ENCODE data around the gene AHCYL2. TPM values are rescaled to one million over a fixed set of nuclear protein-coding genes. Genes with fewer than 3 reads are reported as not detected.

AHCYL2 gene
- total and polyA plus RNA-seq, 5 donors from 2014 or later = 6.2 to 18.5 (median 8.3) TPM

DNA sequence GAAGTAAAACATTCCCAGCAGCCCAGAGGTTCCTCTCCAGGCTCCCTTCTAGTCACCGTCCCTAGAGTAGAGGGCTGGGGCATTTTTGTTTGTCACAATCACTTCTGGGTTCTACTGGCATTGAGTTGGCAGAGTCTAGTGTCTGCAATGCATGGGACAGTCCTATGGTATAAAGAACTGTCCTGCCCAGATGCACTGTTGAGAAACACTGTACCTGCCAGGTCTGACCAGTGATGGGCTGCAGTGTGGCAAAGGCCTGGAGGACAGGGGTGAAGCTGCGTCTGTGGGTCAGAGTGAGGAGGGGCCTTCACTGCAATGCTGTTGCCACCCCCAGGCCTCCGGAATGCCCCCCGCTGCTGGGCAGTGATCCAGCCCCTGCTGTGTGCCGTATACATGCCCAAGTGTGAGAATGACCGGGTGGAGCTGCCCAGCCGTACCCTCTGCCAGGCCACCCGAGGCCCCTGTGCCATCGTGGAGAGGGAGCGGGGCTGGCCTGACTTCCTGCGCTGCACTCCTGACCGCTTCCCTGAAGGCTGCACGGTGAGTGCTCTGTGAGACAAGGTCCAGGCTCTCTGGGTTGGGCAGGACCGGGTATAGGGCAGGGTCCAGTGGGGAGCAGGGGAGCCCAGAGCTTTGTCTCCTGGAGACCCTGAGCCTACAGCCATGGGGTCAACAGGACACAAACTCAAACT is 21.6 kb upstream of the AHCYL2 start:
- H3K27ac ChIP-seq (ENCODE audit: insufficient read depth, low read length, poor library complexity, severe bottlenecking) = no peak overlapping the region
- H3K9me3 Mint-ChIP-seq = no peaks in the 10 kb centered on the region
- no peaks in the 10 kb centered on the region for H3K4me1 ChIP-seq (ENCODE audit: control insufficient read depth, insufficient read depth, low read length, poor library complexity, severe bottlenecking)
- ATAC-seq (ENCODE audit: low read depth in 2 of 2) (no peak), DNase-seq (no peak)
- no peaks in the 10 kb centered on the region for H3K9me3 ChIP-seq (ENCODE audit: control insufficient read depth in 2 of 2, low read length in 2 of 2)
- H3K4me3 Mint-ChIP-seq = no peak overlapping the region
- no peaks in the 10 kb centered on the region for H3K36me3 ChIP-seq (ENCODE audit: control insufficient read depth, insufficient read depth, low read length)
- peaks cover 19% of the 10 kb centered on the region for H3K27me3 Mint-ChIP-seq
- no peak overlapping the region for H3K4me3 ChIP-seq (ENCODE audit: low read depth, low read length)
- no peaks in the 10 kb centered on the region for H3K4me1 Mint-ChIP-seq
- no peaks in the 10 kb centered on the region for H3K36me3 Mint-ChIP-seq
- no peak overlapping the region for H3K27ac Mint-ChIP-seq
- peaks cover 2% of the 10 kb centered on the region for H3K27me3 ChIP-seq (ENCODE audit: control insufficient read depth, insufficient read depth, low read length)

DNA sequence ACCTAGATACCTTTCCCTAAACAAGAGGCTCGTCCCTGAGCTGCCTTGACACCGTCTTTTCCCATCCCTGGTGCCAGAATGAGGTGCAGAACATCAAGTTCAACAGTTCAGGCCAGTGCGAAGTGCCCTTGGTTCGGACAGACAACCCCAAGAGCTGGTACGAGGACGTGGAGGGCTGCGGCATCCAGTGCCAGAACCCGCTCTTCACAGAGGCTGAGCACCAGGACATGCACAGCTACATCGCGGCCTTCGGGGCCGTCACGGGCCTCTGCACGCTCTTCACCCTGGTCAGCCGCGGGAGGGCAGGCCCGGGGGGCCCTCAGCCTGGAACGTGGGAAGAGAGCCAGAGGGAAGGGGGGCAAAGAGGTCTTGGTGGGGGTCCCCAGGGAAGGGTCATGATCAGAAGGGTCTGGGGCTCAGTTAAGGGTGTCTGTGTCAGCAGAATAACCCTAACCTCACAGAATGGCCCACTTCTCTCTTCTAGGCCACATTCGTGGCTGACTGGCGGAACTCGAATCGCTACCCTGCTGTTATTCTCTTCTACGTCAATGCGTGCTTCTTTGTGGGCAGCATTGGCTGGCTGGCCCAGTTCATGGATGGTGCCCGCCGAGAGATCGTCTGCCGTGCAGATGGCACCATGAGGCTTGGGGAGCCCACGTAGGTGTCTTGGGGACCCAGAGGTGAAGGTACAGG is 19.6 kb upstream of the AHCYL2 start:
- H3K27ac Mint-ChIP-seq = no peak overlapping the region
- no peaks in the 10 kb centered on the region for H3K36me3 Mint-ChIP-seq
- ATAC-seq (ENCODE audit: low read depth in 2 of 2) (no peak), DNase-seq (no peak)
- H3K4me3 Mint-ChIP-seq = no peak overlapping the region
- no peak overlapping the region for H3K27ac ChIP-seq (ENCODE audit: insufficient read depth, low read length, poor library complexity, severe bottlenecking)
- no peaks in the 10 kb centered on the region for H3K36me3 ChIP-seq (ENCODE audit: control insufficient read depth, insufficient read depth, low read length)
- H3K9me3 Mint-ChIP-seq = no peaks in the 10 kb centered on the region
- no peaks in the 10 kb centered on the region for H3K4me1 ChIP-seq (ENCODE audit: control insufficient read depth, insufficient read depth, low read length, poor library complexity, severe bottlenecking)
- peaks cover 21% of the 10 kb centered on the region for H3K27me3 Mint-ChIP-seq
- no peaks in the 10 kb centered on the region for H3K27me3 ChIP-seq (ENCODE audit: control insufficient read depth, insufficient read depth, low read length)
- H3K9me3 ChIP-seq (ENCODE audit: control insufficient read depth in 2 of 2, low read length in 2 of 2) = no peaks in the 10 kb centered on the region
- H3K4me3 ChIP-seq (ENCODE audit: low read depth, low read length) = no peak overlapping the region
- no peaks in the 10 kb centered on the region for H3K4me1 Mint-ChIP-seq

DNA sequence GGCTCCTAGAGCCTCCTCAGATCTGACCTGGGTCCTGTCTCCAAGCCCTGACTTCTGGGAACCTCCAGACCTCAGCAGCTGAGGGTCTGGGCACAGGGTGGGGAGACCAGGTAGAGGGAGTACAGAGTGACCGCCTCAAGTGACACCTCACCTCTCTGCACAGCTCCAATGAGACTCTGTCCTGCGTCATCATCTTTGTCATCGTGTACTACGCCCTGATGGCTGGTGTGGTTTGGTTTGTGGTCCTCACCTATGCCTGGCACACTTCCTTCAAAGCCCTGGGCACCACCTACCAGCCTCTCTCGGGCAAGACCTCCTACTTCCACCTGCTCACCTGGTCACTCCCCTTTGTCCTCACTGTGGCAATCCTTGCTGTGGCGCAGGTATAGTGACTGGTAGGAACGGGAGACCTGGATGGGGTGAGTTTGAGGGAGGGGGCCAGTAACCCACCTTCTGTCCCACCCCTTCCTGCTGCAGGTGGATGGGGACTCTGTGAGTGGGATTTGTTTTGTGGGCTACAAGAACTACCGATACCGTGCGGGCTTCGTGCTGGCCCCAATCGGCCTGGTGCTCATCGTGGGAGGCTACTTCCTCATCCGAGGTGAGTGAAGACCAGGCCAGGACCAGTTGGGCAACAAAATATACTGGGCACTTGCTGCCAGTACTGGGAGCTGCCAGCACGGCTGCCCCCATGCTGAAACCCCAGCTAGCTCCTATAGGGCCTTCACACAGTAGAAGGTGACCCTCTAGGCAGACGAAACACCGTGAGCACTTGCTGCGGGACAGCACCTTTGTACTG is 18.6 kb upstream of the AHCYL2 start:
- Mint-ChIP-seq H3K27me3 (peaks cover 24% of the 10 kb centered on the region), H3K27ac (no peak overlapping the region), H3K36me3 (no peaks in the 10 kb centered on the region), H3K4me3 (no peak overlapping the region), H3K9me3 (no peaks in the 10 kb centered on the region), H3K4me1 (no peaks in the 10 kb centered on the region)
- H3K4me1 ChIP-seq (ENCODE audit: control insufficient read depth, insufficient read depth, low read length, poor library complexity, severe bottlenecking) = no peaks in the 10 kb centered on the region
- no peak overlapping the region for H3K27ac ChIP-seq (ENCODE audit: insufficient read depth, low read length, poor library complexity, severe bottlenecking)
- no peaks in the 10 kb centered on the region for H3K27me3 ChIP-seq (ENCODE audit: control insufficient read depth, insufficient read depth, low read length)
- DNase-seq = no peak
- no peak for ATAC-seq (ENCODE audit: low read depth in 2 of 2)
- H3K9me3 ChIP-seq (ENCODE audit: control insufficient read depth in 2 of 2, low read length in 2 of 2) = no peaks in the 10 kb centered on the region
- no peaks in the 10 kb centered on the region for H3K36me3 ChIP-seq (ENCODE audit: control insufficient read depth, insufficient read depth, low read length)
- H3K4me3 ChIP-seq (ENCODE audit: low read depth, low read length) = no peak overlapping the region

DNA sequence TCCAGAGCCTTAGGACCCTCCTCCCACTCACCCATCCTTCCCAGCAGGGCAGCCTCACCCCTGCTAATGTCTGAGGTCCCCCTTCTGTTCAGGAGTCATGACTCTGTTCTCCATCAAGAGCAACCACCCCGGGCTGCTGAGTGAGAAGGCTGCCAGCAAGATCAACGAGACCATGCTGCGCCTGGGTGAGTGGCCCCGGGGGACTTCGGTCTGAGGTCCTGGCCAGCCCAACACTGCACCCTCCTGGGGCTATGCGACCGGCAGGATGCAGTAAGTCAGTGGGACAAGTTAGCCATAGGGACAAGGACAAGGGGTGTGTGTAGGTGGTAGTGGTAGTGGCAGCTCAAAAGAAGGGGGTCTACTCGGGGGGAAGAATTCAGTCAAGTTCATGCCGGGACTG is 16.2 kb upstream of the AHCYL2 start:
- Mint-ChIP-seq H3K36me3 (no peaks in the 10 kb centered on the region), H3K27me3 (peaks cover 16% of the 10 kb centered on the region), H3K4me1 (no peaks in the 10 kb centered on the region), H3K27ac (no peak overlapping the region), H3K4me3 (no peak overlapping the region), H3K9me3 (no peaks in the 10 kb centered on the region)
- Histone ChIP-seq H3K4me3 (ENCODE audit: low read depth, low read length) (no peak overlapping the region), H3K36me3 (ENCODE audit: control insufficient read depth, insufficient read depth, low read length) (no peaks in the 10 kb centered on the region), H3K9me3 (ENCODE audit: control insufficient read depth in 2 of 2, low read length in 2 of 2) (no peaks in the 10 kb centered on the region), H3K27ac (ENCODE audit: insufficient read depth, low read length, poor library complexity, severe bottlenecking) (no peak overlapping the region), H3K27me3 (ENCODE audit: control insufficient read depth, insufficient read depth, low read length) (no peaks in the 10 kb centered on the region), H3K4me1 (ENCODE audit: control insufficient read depth, insufficient read depth, low read length, poor library complexity, severe bottlenecking) (no peaks in the 10 kb centered on the region)
- DNase-seq = no peak
- no peak for ATAC-seq (ENCODE audit: low read depth in 2 of 2)

DNA sequence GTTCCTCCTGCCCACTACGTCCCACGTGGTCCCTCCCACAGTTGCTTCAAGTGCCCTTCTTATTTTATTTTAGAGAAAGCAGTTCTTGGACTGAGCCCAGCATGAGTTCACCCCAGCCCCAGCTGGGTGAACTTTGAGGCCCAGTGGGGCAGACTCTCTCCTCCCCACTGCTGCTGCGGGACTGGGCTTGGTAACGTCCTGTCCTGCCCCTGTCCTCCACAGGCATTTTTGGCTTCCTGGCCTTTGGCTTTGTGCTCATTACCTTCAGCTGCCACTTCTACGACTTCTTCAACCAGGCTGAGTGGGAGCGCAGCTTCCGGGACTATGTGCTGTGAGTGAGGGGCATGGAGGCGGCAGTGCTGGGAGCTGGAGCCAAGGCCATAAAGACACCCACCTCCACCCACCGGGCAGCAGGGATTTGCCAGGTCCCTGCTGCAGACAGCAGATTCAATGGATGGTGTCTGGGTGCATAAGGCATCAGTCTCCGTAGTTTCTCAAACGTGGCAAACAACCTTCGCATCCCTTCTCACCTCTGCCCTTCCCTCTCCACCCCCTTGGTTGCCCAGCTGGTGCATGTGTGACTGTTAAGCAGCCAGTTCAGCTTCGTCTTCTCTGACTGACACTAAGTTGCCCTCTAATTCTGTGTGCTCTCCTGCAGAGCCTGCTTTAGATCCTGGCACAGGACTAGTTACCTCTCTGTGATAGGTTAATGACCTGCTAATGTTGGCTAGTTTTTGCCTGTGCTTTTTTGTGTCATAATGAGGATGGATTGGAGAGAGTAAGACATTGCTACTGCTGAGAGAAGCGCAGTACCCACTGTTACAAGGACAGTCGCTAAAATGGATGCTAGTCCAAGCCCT is 15.5 kb upstream of the AHCYL2 start:
- ATAC-seq (ENCODE audit: low read depth in 2 of 2) = no peak

DNA sequence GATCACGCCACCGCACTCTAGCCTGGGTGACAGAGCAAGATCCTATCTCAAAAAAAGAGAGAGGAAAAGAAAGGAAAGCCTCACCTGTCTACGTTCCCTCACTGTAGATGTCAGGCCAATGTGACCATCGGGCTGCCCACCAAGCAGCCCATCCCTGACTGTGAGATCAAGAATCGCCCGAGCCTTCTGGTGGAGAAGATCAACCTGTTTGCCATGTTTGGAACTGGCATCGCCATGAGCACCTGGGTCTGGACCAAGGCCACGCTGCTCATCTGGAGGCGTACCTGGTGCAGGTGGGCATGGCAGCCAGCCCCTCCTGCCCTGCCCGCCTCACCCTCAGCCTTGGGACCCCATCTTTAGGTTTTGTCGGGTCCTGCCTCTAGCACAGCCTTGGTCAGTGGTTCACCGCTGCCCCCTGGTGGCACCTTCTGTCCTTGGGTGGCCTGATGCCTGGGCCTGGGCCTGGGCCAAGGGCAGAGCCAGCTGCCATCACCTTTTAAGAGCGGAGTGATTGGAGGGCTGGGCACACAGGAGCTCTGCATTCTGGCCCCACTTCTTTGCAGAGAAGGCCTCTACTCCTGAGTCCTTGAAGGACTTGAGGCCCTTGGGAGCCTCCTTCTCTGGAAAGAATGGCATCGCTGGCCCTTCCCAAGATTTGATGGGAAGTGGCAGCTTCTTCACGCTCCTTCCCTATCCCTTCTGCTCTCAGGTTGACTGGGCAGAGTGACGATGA is 14.4 kb upstream of the AHCYL2 start:
- no peaks in the 10 kb centered on the region for H3K4me1 Mint-ChIP-seq
- no peaks in the 10 kb centered on the region for H3K27me3 ChIP-seq (ENCODE audit: control insufficient read depth, insufficient read depth, low read length)
- DNase-seq (peak; percentile 16 to 49 (median 38)), ATAC-seq (ENCODE audit: low read depth in 2 of 2) (peak; percentile 56 to 65)
- H3K4me3 Mint-ChIP-seq = no peak overlapping the region
- peak overlapping the region in 1 of 3 donors; percentile 65 for H3K27ac Mint-ChIP-seq
- H3K36me3 ChIP-seq (ENCODE audit: control insufficient read depth, insufficient read depth, low read length) = no peaks in the 10 kb centered on the region
- no peaks in the 10 kb centered on the region for H3K9me3 Mint-ChIP-seq
- H3K4me1 ChIP-seq (ENCODE audit: control insufficient read depth, insufficient read depth, low read length, poor library complexity, severe bottlenecking) = no peaks in the 10 kb centered on the region
- H3K27ac ChIP-seq (ENCODE audit: insufficient read depth, low read length, poor library complexity, severe bottlenecking) = no peak overlapping the region
- H3K27me3 Mint-ChIP-seq = peaks cover 14% of the 10 kb centered on the region
- H3K9me3 ChIP-seq (ENCODE audit: control insufficient read depth in 2 of 2, low read length in 2 of 2) = no peaks in the 10 kb centered on the region
- H3K4me3 ChIP-seq (ENCODE audit: low read depth, low read length) = no peak overlapping the region
- no peaks in the 10 kb centered on the region for H3K36me3 Mint-ChIP-seq

More for the DNA sequence above, 15.5 kb upstream of the AHCYL2 start:
- no peaks in the 10 kb centered on the region for H3K4me1 Mint-ChIP-seq
- H3K27ac Mint-ChIP-seq = no peak overlapping the region
- no peak overlapping the region for H3K27ac ChIP-seq (ENCODE audit: insufficient read depth, low read length, poor library complexity, severe bottlenecking)
- H3K36me3 ChIP-seq (ENCODE audit: control insufficient read depth, insufficient read depth, low read length) = no peaks in the 10 kb centered on the region
- no peak overlapping the region for H3K4me3 Mint-ChIP-seq
- H3K36me3 Mint-ChIP-seq = no peaks in the 10 kb centered on the region
- H3K9me3 Mint-ChIP-seq = no peaks in the 10 kb centered on the region
- DNase-seq = no peak
- peaks cover 14% of the 10 kb centered on the region for H3K27me3 Mint-ChIP-seq
- H3K27me3 ChIP-seq (ENCODE audit: control insufficient read depth, insufficient read depth, low read length) = no peaks in the 10 kb centered on the region
- no peak overlapping the region for H3K4me3 ChIP-seq (ENCODE audit: low read depth, low read length)
- H3K4me1 ChIP-seq (ENCODE audit: control insufficient read depth, insufficient read depth, low read length, poor library complexity, severe bottlenecking) = no peaks in the 10 kb centered on the region
- H3K9me3 ChIP-seq (ENCODE audit: control insufficient read depth in 2 of 2, low read length in 2 of 2) = no peaks in the 10 kb centered on the region

DNA sequence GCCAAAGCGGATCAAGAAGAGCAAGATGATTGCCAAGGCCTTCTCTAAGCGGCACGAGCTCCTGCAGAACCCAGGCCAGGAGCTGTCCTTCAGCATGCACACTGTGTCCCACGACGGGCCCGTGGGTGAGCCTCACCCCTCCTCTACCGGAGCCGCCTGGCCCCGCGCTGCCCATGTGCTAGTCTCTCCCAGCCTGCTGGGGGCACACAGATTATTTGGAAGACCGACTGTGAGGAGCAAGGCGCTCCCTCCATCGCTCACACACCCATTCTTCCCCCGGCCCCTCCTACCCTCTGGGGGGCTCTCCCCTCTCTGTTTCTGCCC is 13.9 kb upstream of the AHCYL2 start:
- no peaks in the 10 kb centered on the region for H3K36me3 ChIP-seq (ENCODE audit: control insufficient read depth, insufficient read depth, low read length)
- Mint-ChIP-seq H3K27ac (no peak overlapping the region), H3K4me1 (no peaks in the 10 kb centered on the region), H3K27me3 (peaks cover 14% of the 10 kb centered on the region), H3K36me3 (no peaks in the 10 kb centered on the region), H3K4me3 (no peak overlapping the region), H3K9me3 (no peaks in the 10 kb centered on the region)
- no peaks in the 10 kb centered on the region for H3K27me3 ChIP-seq (ENCODE audit: control insufficient read depth, insufficient read depth, low read length)
- H3K4me3 ChIP-seq (ENCODE audit: low read depth, low read length) = no peak overlapping the region
- H3K9me3 ChIP-seq (ENCODE audit: control insufficient read depth in 2 of 2, low read length in 2 of 2) = no peaks in the 10 kb centered on the region
- H3K4me1 ChIP-seq (ENCODE audit: control insufficient read depth, insufficient read depth, low read length, poor library complexity, severe bottlenecking) = no peaks in the 10 kb centered on the region
- no peak overlapping the region for H3K27ac ChIP-seq (ENCODE audit: insufficient read depth, low read length, poor library complexity, severe bottlenecking)
- ATAC-seq (ENCODE audit: low read depth in 2 of 2) (no peak), DNase-seq (no peak)

Data from CD4-positive, CD25-positive, alpha-beta regulatory T cell (primary cell).